ENCODE results near the gene HAS3.

The HAS3 gene

DNA sequence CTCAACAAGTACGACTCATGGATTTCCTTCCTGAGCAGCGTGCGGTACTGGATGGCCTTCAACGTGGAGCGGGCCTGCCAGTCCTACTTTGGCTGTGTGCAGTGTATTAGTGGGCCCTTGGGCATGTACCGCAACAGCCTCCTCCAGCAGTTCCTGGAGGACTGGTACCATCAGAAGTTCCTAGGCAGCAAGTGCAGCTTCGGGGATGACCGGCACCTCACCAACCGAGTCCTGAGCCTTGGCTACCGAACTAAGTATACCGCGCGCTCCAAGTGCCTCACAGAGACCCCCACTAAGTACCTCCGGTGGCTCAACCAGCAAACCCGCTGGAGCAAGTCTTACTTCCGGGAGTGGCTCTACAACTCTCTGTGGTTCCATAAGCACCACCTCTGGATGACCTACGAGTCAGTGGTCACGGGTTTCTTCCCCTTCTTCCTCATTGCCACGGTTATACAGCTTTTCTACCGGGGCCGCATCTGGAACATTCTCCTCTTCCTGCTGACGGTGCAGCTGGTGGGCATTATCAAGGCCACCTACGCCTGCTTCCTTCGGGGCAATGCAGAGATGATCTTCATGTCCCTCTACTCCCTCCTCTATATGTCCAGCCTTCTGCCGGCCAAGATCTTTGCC is 9.0 kb downstream of the HAS3 start:
- no peak for DNase-seq (ENCODE audit: low spot score)
- TF ChIP-seq, protein P1, sequence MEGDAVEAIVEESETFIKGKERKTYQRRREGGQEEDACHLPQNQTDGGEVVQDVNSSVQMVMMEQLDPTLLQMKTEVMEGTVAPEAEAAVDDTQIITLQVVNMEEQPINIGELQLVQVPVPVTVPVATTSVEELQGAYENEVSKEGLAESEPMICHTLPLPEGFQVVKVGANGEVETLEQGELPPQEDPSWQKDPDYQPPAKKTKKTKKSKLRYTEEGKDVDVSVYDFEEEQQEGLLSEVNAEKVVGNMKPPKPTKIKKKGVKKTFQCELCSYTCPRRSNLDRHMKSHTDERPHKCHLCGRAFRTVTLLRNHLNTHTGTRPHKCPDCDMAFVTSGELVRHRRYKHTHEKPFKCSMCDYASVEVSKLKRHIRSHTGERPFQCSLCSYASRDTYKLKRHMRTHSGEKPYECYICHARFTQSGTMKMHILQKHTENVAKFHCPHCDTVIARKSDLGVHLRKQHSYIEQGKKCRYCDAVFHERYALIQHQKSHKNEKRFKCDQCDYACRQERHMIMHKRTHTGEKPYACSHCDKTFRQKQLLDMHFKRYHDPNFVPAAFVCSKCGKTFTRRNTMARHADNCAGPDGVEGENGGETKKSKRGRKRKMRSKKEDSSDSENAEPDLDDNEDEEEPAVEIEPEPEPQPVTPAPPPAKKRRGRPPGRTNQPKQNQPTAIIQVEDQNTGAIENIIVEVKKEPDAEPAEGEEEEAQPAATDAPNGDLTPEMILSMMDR (IDR thresholded peaks at IDR 0.05; ENCODE audit: extremely low read depth, missing control alignments): no peak

DNA sequence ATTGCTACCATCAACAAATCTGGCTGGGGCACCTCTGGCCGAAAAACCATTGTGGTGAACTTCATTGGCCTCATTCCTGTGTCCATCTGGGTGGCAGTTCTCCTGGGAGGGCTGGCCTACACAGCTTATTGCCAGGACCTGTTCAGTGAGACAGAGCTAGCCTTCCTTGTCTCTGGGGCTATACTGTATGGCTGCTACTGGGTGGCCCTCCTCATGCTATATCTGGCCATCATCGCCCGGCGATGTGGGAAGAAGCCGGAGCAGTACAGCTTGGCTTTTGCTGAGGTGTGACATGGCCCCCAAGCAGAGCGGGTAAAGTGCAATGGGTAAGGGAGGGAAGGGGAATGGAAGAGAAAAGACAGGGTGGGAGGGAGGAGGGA is 9.5 kb downstream of the HAS3 start:
- DNase-seq (ENCODE audit: low spot score): no peak
- TF ChIP-seq, protein P1 (IDR thresholded peaks at IDR 0.05; ENCODE audit: extremely low read depth, missing control alignments): no peak

DNA sequence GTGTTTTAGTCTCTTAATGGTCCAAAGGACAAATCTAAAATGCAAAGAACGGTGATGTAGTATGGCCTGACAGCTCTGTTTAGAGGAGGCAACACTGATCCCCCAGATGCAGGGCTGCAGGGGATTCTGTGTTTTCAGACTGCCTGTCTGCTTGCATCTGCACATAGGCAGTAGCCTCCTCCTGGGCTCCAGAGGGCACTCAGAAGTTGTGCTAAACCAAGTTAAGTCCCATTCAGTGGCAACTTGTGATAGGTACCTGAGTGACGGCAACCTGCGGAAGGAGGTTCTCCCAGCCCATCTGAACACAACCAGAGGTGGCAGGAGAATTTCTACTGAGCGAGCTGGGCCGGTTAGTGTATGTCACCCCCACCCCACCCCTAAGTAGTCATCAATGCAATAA is 9.9 kb downstream of the HAS3 start:
- TF ChIP-seq, protein P1 (IDR thresholded peaks at IDR 0.05; ENCODE audit: extremely low read depth, missing control alignments): no peak
- DNase-seq (ENCODE audit: low spot score): no peak

DNA sequence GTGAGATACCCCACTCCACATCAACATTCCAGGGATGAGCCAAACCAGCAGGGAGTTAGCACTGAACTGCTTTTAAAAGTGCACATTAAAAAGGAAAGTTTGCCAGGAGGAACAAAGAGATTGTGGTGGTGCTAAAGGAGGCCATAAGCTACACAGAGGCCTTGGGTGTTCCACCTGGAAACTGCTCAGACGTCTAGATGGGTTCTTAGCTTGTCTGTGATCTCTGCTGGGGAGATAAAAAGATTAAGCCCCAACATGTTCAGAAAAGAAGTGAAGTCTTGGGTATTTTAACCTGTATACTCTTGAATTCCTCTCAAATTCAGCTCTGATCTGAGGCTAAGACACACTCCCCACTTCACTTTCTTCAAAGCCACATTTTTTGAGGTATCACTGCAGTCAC is 10.4 kb downstream of the HAS3 start:
- TF ChIP-seq, protein P1 (IDR thresholded peaks at IDR 0.05; ENCODE audit: extremely low read depth, missing control alignments): no peak
- no peak for DNase-seq (ENCODE audit: low spot score)

DNA sequence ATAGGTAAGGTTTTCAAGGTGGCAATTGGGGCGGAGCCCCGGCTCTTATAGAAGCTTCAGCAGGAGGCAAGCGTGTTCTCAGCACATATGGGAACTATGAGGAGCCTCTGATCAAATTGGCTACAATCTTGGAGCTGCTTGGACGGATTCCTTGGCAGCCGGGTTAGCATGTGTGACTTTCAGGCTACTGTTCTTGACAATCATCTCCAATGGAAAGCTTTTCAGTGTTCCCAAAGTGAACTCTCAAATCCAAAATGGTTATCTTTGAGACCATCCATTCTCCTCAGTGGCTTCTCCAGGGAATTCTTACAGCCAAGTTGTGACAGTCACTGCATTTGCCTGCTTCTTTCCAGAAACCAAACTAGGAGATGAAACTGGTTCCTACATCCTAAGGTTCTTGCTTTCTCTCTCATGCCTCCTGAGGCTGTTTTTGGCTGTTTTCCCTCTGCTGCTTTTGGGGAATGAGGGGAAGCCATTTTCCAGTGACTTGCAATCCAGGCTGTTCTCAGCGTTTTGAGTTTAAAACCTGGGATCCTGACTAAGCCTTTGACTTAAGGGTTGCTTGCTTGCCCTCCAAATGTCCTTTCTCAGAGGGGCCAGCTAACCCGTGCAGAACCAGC is 10.9 kb downstream of the HAS3 start:
- DNase-seq (ENCODE audit: low spot score): no peak
- TF ChIP-seq, protein P1 (IDR thresholded peaks at IDR 0.05; ENCODE audit: extremely low read depth, missing control alignments): no peak

DNA sequence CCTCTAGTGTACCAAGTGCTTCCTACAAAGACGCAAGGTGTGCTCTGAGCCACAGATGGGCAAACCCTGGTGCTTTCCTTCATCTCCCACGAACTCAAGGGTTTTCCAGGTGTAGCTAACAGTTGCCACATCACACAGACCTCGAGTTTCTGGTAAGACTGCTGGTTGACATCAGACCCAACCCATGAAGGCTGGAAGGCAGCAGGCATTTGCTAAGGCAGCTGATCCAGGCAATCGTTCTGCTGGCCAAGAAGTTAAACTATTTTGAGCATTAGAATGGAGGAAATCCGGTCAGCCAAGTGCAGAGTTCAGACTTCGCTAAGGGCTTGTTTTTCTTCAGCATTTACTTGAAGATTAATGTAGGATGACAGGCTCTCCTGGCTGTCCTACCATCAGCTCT is 11.5 kb downstream of the HAS3 start:
- TF ChIP-seq, protein P1 (IDR thresholded peaks at IDR 0.05; ENCODE audit: extremely low read depth, missing control alignments): no peak
- DNase-seq (ENCODE audit: low spot score): no peak

DNA sequence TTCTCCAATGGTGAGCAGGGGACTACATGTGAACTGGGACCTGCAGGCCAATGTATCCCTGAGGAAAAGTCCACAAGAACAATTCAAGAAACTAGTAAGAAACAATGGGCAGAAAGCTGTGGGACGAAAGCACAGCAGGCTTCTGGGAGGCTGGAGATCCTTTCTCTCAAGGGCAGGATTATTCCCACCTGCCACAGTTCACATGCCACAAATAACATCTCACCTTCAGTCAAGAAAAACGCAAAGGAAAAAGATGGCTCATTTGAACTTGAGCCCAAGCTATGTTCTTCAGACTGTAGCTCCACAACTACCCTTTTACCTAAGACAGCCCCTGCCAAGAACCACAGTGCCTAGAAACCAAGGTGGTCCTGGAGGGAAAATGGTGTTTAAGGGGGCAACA is 13.0 kb downstream of the HAS3 start:
- TF ChIP-seq, protein P1 (IDR thresholded peaks at IDR 0.05; ENCODE audit: extremely low read depth, missing control alignments): no peak
- no peak for DNase-seq (ENCODE audit: low spot score)

Measured in GM20000 (cell line).